ENCODE measurements around the gene BTAF1. TPM values are rescaled to one million over a fixed set of nuclear protein-coding genes. Genes with fewer than 3 reads are reported as not detected.

Gene BTAF1
- total RNA-seq, 1 donor = 47.4 TPM

DNA sequence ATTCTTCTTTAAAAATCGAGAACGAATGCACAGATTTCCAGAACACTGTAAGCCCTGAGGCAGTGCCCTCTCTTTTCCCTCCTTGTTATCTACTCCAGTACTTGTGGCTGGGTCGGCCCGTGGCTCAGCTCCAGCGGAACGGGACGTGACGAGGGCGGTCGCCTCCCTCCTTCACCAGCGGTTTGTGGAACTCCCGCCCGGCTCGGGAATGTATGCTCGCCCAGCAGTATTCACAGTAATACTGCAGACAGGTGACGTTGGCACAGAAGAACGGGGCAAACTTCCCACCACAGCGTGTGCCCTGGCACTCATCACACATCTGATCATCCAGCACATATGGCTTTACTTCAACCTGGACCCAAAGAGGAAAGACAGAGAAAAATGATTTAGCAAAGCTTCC is 128.5 kb downstream of the BTAF1 start:
- no peaks in the 10 kb centered on the region for H3K79me2 ChIP-seq (ENCODE audit: insufficient read depth, low read length)

DNA sequence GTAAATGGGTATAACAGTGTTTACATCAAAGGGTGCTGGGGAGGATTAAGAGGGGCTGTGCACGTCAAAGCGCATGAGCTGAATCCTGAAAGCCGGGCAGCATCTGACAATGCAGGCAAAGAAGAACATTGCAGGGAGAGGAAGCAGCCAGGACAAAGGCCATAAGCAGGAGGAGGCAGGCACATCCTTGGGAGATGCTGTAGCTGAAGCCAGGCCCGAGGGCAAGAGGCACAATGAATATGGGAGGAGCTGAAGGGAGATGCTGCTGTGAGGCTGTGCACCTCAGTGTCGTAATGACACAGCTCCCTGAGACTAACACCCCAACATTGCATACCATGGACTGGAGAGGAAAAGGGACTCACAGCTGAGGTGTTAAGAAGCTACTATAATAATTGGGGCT is 129.2 kb downstream of the BTAF1 start:
- H2AFZ ChIP-seq (ENCODE audit: low read length) = no peak overlapping the region
- H3K27ac ChIP-seq (ENCODE audit: low read depth, low read length) = no peak overlapping the region
- TF ChIP-seq, protein P1, sequence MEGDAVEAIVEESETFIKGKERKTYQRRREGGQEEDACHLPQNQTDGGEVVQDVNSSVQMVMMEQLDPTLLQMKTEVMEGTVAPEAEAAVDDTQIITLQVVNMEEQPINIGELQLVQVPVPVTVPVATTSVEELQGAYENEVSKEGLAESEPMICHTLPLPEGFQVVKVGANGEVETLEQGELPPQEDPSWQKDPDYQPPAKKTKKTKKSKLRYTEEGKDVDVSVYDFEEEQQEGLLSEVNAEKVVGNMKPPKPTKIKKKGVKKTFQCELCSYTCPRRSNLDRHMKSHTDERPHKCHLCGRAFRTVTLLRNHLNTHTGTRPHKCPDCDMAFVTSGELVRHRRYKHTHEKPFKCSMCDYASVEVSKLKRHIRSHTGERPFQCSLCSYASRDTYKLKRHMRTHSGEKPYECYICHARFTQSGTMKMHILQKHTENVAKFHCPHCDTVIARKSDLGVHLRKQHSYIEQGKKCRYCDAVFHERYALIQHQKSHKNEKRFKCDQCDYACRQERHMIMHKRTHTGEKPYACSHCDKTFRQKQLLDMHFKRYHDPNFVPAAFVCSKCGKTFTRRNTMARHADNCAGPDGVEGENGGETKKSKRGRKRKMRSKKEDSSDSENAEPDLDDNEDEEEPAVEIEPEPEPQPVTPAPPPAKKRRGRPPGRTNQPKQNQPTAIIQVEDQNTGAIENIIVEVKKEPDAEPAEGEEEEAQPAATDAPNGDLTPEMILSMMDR (IDR thresholded peaks at IDR 0.05; ENCODE audit: extremely low read depth, low read depth, low read length) = no peak
- H3K4me3 ChIP-seq (ENCODE audit: insufficient read depth, low read length) = no peak overlapping the region
- no peak for DNase-seq (ENCODE audit: insufficient read length, low spot score, missing footprints)
- H3K79me2 ChIP-seq (ENCODE audit: insufficient read depth, low read length) = no peaks in the 10 kb centered on the region
- H4K20me1 ChIP-seq (ENCODE audit: insufficient read depth, low read length) = no peaks in the 10 kb centered on the region
- H3K36me3 ChIP-seq (ENCODE audit: insufficient read depth, low read length) = no peaks in the 10 kb centered on the region
- no peaks in the 10 kb centered on the region for H3K4me1 ChIP-seq (ENCODE audit: insufficient read depth, low read length)
- H3K4me2 ChIP-seq (ENCODE audit: insufficient read depth, low read length) = no peak overlapping the region
- H3K9me3 ChIP-seq (ENCODE audit: low read depth, low read length) = no peaks in the 10 kb centered on the region
- no peaks in the 10 kb centered on the region for H3K27me3 ChIP-seq (ENCODE audit: insufficient read depth, low read length)

More for the DNA sequence above, 128.5 kb downstream of the BTAF1 start:
- Histone ChIP-seq H3K4me2 (ENCODE audit: insufficient read depth, low read length) (no peak overlapping the region), H3K4me1 (ENCODE audit: insufficient read depth, low read length) (no peaks in the 10 kb centered on the region), H3K36me3 (ENCODE audit: insufficient read depth, low read length) (no peaks in the 10 kb centered on the region), H3K27me3 (ENCODE audit: insufficient read depth, low read length) (no peaks in the 10 kb centered on the region), H3K4me3 (ENCODE audit: insufficient read depth, low read length) (no peak overlapping the region), H3K9me3 (ENCODE audit: low read depth, low read length) (no peaks in the 10 kb centered on the region), H2AFZ (ENCODE audit: low read length) (no peak overlapping the region), H3K27ac (ENCODE audit: low read depth, low read length) (no peak overlapping the region), H4K20me1 (ENCODE audit: insufficient read depth, low read length) (no peaks in the 10 kb centered on the region)
- DNase-seq (ENCODE audit: insufficient read length, low spot score, missing footprints) = no peak
- TF ChIP-seq, protein P1 (IDR thresholded peaks at IDR 0.05; ENCODE audit: extremely low read depth, low read depth, low read length) = no peak

DNA sequence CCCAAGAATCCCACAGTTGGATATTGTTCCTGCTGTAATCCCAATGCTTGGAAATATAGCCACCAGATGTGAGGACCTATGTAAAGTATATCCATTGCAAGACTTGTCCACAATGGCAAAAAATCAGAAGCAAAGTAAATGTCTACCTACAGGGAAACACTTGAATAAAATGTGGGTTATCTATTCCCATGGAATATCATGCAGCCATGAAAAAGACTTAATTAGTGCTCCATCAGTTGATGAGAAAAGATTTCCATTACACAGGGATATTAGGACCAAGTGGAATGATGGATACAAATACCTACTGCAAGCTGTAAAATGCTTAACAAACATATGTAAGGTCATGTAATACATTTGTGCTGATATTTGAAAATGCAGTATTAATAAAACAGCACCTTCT is 131.2 kb downstream of the BTAF1 start:
- Histone ChIP-seq H2AFZ (ENCODE audit: low read length) (no peak overlapping the region), H3K4me1 (ENCODE audit: insufficient read depth, low read length) (no peaks in the 10 kb centered on the region), H3K79me2 (ENCODE audit: insufficient read depth, low read length) (no peaks in the 10 kb centered on the region), H3K9me3 (ENCODE audit: low read depth, low read length) (no peaks in the 10 kb centered on the region), H3K4me3 (ENCODE audit: insufficient read depth, low read length) (no peak overlapping the region), H3K4me2 (ENCODE audit: insufficient read depth, low read length) (no peak overlapping the region), H4K20me1 (ENCODE audit: insufficient read depth, low read length) (no peaks in the 10 kb centered on the region), H3K36me3 (ENCODE audit: insufficient read depth, low read length) (no peaks in the 10 kb centered on the region), H3K27ac (ENCODE audit: low read depth, low read length) (no peak overlapping the region), H3K27me3 (ENCODE audit: insufficient read depth, low read length) (no peaks in the 10 kb centered on the region)
- TF ChIP-seq, protein P1 (IDR thresholded peaks at IDR 0.05; ENCODE audit: extremely low read depth, low read depth, low read length) = no peak
- no peak for DNase-seq (ENCODE audit: insufficient read length, low spot score, missing footprints)

DNA sequence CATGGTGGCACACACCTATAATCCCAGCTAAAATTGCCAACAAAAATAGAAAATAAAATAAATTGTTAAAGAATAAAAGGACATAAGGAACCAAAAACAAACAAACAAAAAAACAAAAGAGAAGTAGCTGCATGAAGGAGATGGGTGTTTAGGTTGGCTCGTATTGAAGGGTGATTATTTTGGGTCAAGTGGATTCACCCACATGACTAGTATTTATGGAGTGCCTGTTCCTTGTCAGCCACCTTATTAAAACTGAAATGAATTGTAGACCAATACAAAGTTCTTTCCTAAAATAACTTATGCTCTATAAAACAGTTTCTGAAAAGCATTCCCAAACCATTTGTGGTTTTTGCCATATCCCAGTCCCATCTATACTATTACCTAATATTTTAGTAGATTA is 138.7 kb downstream of the BTAF1 start:
- H3K4me1 ChIP-seq (ENCODE audit: insufficient read depth, low read length) = no peaks in the 10 kb centered on the region
- H3K79me2 ChIP-seq (ENCODE audit: insufficient read depth, low read length) = no peaks in the 10 kb centered on the region
- no peaks in the 10 kb centered on the region for H3K27me3 ChIP-seq (ENCODE audit: insufficient read depth, low read length)
- H3K36me3 ChIP-seq (ENCODE audit: insufficient read depth, low read length) = no peaks in the 10 kb centered on the region
- no peak overlapping the region for H2AFZ ChIP-seq (ENCODE audit: low read length)
- H3K4me3 ChIP-seq (ENCODE audit: insufficient read depth, low read length) = no peak overlapping the region
- no peaks in the 10 kb centered on the region for H4K20me1 ChIP-seq (ENCODE audit: insufficient read depth, low read length)
- DNase-seq (ENCODE audit: insufficient read length, low spot score, missing footprints) = no peak
- H3K27ac ChIP-seq (ENCODE audit: low read depth, low read length) = no peak overlapping the region
- TF ChIP-seq, protein P1 (IDR thresholded peaks at IDR 0.05; ENCODE audit: extremely low read depth, low read depth, low read length) = no peak
- no peak overlapping the region for H3K4me2 ChIP-seq (ENCODE audit: insufficient read depth, low read length)
- no peaks in the 10 kb centered on the region for H3K9me3 ChIP-seq (ENCODE audit: low read depth, low read length)

Data from osteoblast (primary cell).